HEK293T (cell line): Measurements from ENCODE around the gene KLHDC10.

Experiments
- ARNT ChIP-seq: fragments of 450-650 bp; IDR thresholded peaks from 2 replicates; pipeline ENCODE4 v1.6.1; 2017; ENCODE audit warnings: mild to moderate bottlenecking
- BHLHE40 ChIP-seq: fragments of 450-650 bp; IDR thresholded peaks from 2 replicates; pipeline ENCODE4 v1.6.1; 2016; ENCODE audit warnings: mild to moderate bottlenecking, moderate library complexity, borderline replicate concordance
- CTBP1 ChIP-seq: fragments of 450-650 bp; IDR thresholded peaks from 2 replicates; pipeline ENCODE4 v1.6.1; 2016; ENCODE audit warnings: borderline replicate concordance
- ELF4 ChIP-seq: fragments of 450-650 bp; IDR thresholded peaks from 2 replicates; pipeline ENCODE4 v1.6.1; 2017; ENCODE audit warnings: antibody characterized with exemption
- FOXA1 ChIP-seq: fragments of 450-650 bp; IDR thresholded peaks from 2 replicates; pipeline ENCODE4 v1.6.1; 2016; ENCODE audit warnings: mild to moderate bottlenecking
- FOXM1 ChIP-seq: fragments of 450-650 bp; IDR thresholded peaks from 2 replicates; pipeline ENCODE4 v1.6.1; 2017; ENCODE audit warnings: mild to moderate bottlenecking, borderline replicate concordance
- LEF1 ChIP-seq: fragments of 450-650 bp; IDR thresholded peaks from 2 replicates; pipeline ENCODE4 v1.6.1; 2017; ENCODE audit warnings: mild to moderate bottlenecking, borderline replicate concordance
- NFRKB ChIP-seq: fragments of 450-650 bp; IDR thresholded peaks from 2 replicates; pipeline ENCODE4 v1.6.1; 2016; ENCODE audit warnings: mild to moderate bottlenecking, moderate library complexity
- SP1 ChIP-seq: fragments of 450-650 bp; IDR thresholded peaks from 2 replicates; pipeline ENCODE4 v1.6.1; 2017
- SUZ12 ChIP-seq: fragments of 450-650 bp; IDR thresholded peaks from 2 replicates; pipeline ENCODE4 v1.6.1; 2016; ENCODE audit warnings: mild to moderate bottlenecking
- TARDBP ChIP-seq: fragments of 450-650 bp; IDR thresholded peaks from 2 replicates; pipeline ENCODE4 v1.6.1; 2016
- ZNF384 ChIP-seq: fragments of 450-650 bp; IDR thresholded peaks from 2 replicates; pipeline ENCODE4 v1.6.1; 2016
- TF ChIP-seq, protein P1 (sequence below): fragments of 450-650 bp; IDR thresholded peaks from 2 replicates; pipeline ENCODE4 v1.6.1; 2016

- TF ChIP-seq LEF1 (no peak), ARNT (no peak), TARDBP (no peak), ELF4 (no peak), BHLHE40 (no peak), SP1 (no peak), FOXM1 (no peak), NFRKB (no peak), SUZ12 (no peak), ZNF384 (no peak), FOXA1 (no peak), CTBP1 (no peak)
- TF ChIP-seq, protein P1, sequence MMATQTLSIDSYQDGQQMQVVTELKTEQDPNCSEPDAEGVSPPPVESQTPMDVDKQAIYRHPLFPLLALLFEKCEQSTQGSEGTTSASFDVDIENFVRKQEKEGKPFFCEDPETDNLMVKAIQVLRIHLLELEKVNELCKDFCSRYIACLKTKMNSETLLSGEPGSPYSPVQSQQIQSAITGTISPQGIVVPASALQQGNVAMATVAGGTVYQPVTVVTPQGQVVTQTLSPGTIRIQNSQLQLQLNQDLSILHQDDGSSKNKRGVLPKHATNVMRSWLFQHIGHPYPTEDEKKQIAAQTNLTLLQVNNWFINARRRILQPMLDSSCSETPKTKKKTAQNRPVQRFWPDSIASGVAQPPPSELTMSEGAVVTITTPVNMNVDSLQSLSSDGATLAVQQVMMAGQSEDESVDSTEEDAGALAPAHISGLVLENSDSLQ = no peak
Observed at GRCh38 chr7:130113887-130114286, 43.6 kb downstream of the KLHDC10 start.
